Mesenteric fat pad (tissue), 1 donor: ENCODE results near the gene KRTAP4-12. TPM values are rescaled to one million over a fixed set of nuclear protein-coding genes. Genes with fewer than 3 reads are reported as not detected.
"Not testable (repeated sequence)": the region's sequence is repeated elsewhere in the genome, so short reads cannot be mapped to it uniquely, and the experiment has no call there.

Experiments used
- DNase-seq: peaks from one replicate; pipeline ENCODE4 v3.0.0-alpha.2; 2020; ENCODE audit warnings: low spot score
- long read RNA-seq: library from polyadenylated mRNA; unstranded; transcript quantifications from one replicate; pipeline ENCODE4 v2.0.0, GENCODE V29; 2020
- total RNA-seq: library from RNA; stranded (reverse); fragmentation: NEBNext Ultra II Directional; extraction: Animal tissue kit (Norgen Biotek cat#: 25700); gene quantifications from one replicate; pipeline ENCODE4 v1.2.1, GENCODE V29; 2021
- donor health status: DM: yes; HTN: yes; CAD: no.

Gene KRTAP4-12
- not detected for total RNA-seq
- long read RNA-seq: 0 reads

- DNase-seq: not testable (repeated sequence)
Measured at GRCh38 chr17:41123991-41124371, at the start of gene KRTAP4-12. TSS of gene KRTAP4-12 (minus strand) at chr17:41124182. CDS start at chr17:41124122, 60 bp downstream.

DNA sequence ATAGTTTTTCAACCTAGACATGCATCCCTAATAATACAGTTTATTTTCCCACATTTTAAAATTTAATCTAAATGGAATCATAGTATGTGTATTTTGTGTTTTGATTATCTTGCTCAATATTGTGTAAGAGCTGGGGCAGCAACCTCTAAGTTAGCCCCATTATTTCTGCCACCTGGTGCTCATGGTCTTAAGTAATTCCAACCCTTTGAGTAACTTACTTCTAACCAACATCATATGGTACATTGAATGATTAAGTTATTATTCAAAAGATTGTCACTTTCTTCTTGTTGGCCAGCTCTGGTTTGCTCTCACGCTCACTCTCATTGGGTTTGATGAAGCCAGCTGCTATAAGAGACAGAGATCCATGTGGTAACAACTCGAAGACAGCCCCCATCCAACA, 47.9 kb upstream of the KRTAP4-12 start:
- DNase-seq: no peak

- DNase-seq: no peak
Measured at GRCh38 chr17:41168121-41168520, 44.1 kb upstream of the KRTAP4-12 start, which contains the start of gene KRTAP4-3. TSS of gene KRTAP4-3 (minus strand) at chr17:41168221. CDS start at chr17:41168172, 49 bp downstream.

DNA sequence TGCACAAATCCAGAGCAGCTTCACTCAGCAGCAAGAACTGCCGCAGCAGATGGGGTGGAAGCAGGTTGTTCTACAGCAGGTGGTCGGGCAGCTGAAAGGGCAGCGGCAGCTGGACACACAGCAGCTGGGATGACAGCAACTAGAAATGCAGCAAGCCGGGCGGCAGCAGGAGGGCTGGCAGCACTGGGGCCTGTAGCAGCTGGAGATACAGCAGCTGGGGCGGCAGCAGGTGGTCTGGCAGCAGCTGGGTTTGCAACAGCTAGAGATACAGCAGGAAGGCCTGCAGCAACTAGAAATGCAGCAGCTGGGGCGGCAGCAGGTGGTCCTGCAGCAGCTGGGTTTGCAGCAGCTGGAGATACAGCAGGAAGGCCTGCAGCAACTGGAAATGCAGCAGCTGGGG, 43.6 kb upstream of the KRTAP4-12 start:
- DNase-seq: no peak

- no peak for DNase-seq
Measured at GRCh38 chr17:41163828-41164227, 39.8 kb upstream of the KRTAP4-12 start.

GRCh38 chr17:41160648-41161047, 36.7 kb upstream of the KRTAP4-12 start, which contains the start of gene KRTAP4-4:
TSS of gene KRTAP4-4 (minus strand) at chr17:41160748. CDS start at chr17:41160691, 57 bp downstream.
- DNase-seq: no peak

- not testable (repeated sequence) for DNase-seq
Measured at GRCh38 chr17:41160190-41160589, 36.2 kb upstream of the KRTAP4-12 start.

DNA sequence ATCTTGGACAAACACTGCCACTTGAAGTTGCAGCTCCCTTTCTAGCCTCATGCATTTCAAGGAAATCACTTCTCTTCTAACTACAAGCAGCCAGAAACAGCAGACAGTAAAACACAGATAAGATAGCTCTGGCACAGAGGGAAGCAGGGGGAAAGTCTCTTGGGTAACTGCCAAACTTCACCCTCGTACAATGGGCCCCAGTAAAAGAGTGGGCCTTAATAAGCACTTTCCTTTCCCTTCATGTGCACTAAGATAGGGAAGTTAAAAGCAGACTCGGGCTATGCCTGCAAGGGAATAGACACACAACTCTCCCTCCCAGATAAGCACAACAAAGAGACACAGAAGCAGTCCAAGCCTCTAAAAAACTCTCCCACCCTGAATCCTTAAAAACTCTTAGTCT, 29.9 kb upstream of the KRTAP4-12 start:
- no peak for DNase-seq

DNA sequence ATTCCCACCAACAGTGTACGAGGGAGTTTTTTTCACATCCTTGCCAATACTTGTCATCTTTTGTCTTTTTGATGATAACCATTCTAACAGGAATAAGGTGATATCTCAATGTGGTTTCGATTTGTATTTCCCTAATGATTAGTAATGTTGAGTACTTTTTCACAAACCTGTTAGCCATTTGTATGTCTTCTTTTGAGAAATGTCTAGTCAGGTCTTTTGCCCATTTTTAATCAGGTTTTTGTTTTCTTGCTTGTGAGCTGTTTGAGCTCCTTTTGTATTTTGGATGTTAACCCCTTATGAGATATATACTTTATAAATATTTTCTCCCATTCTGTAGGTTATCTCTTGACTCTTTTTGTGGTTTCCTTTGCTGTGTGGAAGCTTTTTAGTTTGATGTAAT, 27.5 kb upstream of the KRTAP4-12 start:
- DNase-seq: no peak

DNA sequence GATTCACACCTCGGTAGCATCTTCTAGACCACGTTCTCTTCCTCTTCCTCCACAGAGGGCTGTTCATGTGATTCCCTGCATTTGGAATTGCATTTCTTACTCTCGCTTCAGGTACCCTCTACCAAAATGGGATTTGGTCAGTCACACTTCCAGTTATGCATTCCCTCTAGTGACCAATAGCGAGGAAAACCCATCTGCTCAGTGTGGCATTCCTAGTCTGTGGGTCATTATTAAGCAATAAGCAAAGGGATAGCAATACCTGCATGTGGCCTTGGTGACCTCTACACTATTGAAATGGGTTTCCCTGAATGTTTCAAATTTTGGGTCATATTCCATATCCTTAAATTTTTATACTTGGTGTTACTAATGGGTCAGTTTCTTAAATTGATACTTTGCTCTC, 26.0 kb upstream of the KRTAP4-12 start:
- no peak for DNase-seq

DNA sequence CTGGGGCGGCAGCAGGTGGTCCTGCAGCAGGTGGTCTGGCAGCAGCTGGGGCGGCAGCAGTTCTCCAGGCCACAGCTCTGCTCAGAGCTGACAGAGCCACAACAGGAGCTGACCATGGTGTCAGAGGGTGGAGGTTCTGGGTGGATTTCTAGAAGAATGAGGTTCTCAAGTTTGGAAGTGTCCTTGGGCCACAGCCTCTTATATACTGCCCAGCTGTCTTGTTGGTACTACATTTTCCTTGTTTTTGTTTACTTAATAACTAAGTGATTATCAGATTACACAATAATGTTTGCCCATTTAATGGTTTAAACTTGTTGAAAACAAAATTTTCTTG, 25.6 kb upstream of the KRTAP4-12 start, which contains the start of gene KRTAP4-5:
Gene KRTAP4-5 (minus strand): TSS at position 174 of the 334 bp plus-strand sequence. CDS start 58 bp downstream, at position 116.
- no peak for DNase-seq

DNA sequence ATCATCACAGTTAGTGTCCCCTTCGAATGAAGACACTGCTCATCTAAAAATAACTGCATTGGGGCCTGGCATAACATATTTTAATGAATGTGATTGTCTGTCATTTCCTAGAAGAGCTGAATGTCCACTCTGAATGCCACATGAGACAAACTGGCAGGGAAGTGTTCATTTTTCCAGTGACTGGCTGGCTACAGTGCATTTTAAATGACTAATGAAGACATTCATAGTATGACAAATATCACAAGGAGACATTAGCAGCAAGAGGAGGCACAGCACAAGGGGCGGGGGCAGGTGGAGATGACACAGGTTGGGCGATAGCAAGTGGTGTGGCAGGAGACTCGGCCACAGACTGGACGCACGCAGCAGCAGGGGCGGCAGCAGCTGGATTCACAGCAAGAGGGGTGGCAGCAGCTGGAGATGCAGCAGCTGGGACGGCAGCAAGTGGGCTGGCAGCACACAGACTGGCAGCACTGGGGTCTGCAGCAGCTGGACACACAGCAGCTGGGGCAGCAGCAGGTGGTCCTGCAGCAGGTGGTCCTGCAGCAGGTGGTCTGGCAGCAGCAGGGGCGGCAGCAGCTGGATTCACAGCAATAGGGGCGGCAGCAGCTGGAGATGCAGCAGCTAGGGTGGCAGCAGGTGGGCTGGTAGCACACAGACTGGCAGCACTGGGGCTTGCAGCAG, 25.1 kb upstream of the KRTAP4-12 start:
- DNase-seq: not testable (repeated sequence)

- no peak for DNase-seq
Measured at GRCh38 chr17:41147531-41148204, 23.7 kb upstream of the KRTAP4-12 start.

- DNase-seq: no peak
Measured at GRCh38 chr17:41145261-41145660, 21.3 kb upstream of the KRTAP4-12 start.

DNA sequence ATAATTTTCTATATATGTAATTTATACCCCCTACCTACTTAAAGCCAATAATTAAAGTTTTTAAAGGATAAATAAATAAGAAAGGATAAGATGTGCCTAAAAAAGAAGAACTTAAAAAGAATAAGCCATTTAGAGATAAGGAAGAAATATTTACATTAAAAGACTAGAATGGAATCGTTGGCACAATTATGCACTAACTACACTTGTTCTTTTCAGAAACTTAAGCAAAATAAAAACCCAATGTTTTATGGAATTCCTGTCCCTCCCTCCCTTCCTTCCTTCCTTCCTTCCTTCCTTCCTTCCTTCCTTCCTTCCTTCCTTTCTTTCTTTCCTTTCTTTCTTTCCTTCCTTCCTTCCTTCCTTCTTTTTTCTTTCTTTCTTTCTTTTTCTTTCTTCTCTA, 20.9 kb upstream of the KRTAP4-12 start:
- DNase-seq: no peak

DNA sequence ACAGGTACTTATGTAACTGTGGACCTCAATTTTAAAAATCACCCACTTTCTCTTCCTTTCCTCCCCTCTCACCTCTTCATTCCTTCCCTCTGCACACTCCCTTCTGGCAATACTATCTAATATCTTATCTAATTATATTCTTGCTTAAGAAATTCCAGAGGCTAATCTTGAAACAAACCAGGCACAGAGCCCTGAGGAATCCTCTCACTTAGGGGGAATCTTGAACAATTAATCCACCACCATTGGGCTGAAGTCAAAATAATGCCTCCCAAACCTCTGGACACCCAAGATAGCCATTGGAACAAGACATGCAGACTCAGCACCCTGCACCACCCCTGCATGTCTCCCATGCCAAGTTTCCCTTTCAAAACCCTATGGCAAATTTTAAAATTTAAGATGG, 17.4 kb upstream of the KRTAP4-12 start:
- no peak for DNase-seq

GRCh38 chr17:41140360-41141131, 16.6 kb upstream of the KRTAP4-12 start, which contains the start of gene KRTAP4-6:
TSS of gene KRTAP4-6 (minus strand) at chr17:41140544. CDS start at chr17:41140487, 57 bp downstream.
- DNase-seq: no peak

GRCh38 chr17:41139865-41140264, 15.9 kb upstream of the KRTAP4-12 start:
- not testable (repeated sequence) for DNase-seq

DNA sequence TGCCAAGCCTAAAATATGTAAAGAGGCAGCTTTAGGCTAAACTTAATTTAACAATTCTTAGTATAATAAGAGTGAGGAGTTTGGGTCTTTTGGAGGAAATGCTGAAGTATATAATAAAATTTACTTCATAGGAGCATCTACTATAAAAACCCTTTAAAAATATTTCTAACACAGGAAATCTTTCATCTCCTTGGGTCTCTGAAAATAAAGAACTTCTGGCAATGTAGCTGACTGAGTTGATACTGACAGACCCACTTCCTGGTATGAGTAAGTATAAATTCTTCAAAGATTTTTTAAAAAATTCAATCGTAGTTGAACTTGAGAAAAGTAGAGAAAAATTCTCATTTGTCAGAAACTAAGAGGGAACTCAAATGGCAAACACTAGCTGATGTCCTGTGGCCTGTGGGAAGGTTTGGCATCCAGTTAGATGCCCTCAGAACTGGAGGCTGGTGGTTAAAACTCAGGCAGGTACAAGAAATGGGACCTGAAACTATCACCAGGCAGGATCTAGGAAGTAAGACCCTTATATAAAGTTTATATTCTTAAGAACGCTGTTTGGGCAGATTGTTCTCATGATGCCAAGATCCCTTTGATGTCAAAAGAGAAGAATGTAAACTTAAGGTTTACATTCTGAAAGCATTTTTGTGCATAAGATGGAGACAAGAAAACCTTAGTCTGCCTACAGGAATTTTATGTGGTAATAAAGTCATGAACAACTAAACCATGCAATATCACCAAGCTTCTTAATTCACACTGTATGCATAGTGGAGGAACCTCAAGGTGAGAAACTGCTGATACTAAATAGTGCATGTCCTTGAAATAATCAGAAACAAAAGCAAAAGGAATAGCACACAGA, 10.1 kb upstream of the KRTAP4-12 start:
- DNase-seq: no peak

DNA sequence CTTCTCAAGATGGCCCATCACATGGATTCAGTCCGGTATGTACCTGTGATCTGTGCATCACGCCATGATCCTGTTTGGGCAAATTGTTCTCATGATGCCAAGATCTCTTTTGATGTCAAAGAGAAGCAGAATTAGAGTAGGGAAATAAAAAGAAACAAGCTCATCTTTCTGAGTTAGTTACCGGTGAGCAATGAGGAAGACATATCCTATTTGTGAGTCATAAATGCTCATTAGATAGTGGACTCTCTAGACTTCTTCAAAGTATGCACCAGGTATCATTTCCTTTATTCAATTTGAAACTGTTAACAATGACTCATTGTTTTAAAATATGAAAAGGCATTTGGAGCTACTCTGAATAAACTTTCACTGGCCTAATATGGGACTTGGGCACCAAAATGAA, 8.0 kb upstream of the KRTAP4-12 start:
- DNase-seq: no peak

GRCh38 chr17:41127371-41127770, 3.4 kb upstream of the KRTAP4-12 start:
- DNase-seq: no peak
